Neural cell (in vitro differentiated cells): ENCODE measurements around the gene SKIL.

Experiments used
- EZH2 ChIP-seq: fragments of 200-600, 300-800 bp; shearing (Covaris generic), sonication (generic); IDR thresholded peaks from 2 replicates; pipeline ENCODE4 v1.6.1; 2014; ENCODE audit warnings: antibody characterized with exemption, low read length, borderline replicate concordance, mild to moderate bottlenecking; ENCODE audit not compliant: insufficient read depth, poor library complexity, severe bottlenecking
- SMC3 ChIP-seq: fragments of 450-650 bp; conservative IDR thresholded peaks from 2 replicates; pipeline ENCODE4 v1.6.1; 2014; ENCODE audit warnings: antibody characterized with exemption, mild to moderate bottlenecking, moderate library complexity; ENCODE audit not compliant: poor library complexity
- TF ChIP-seq, protein P1 (sequence below): fragments of 450-650 bp; IDR thresholded peaks from 2 replicates; pipeline ENCODE4 v1.5.1; 2014; ENCODE audit warnings: antibody characterized with exemption, mild to moderate bottlenecking, moderate library complexity; ENCODE audit not compliant: poor library complexity, severe bottlenecking

DNA sequence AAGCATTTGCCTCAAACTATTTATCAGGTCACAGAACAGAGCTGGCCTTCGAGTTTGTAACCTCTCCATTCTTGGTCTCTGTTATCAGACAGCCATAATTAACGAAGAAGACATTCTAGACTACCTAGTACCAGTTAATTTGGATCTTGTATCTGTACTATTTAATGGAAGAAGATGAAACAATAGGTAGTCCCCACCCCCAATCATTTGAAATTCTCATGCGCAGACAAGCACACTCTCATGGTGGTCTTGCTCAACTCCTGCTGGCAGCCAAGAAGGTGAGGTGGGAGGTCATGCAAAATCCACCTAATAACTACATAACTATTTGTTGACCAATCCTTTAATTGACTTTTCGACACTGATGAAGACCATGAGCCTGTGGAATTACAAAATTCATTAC is 2.8 kb upstream of the SKIL start:
- TF ChIP-seq SMC3 (no peak), EZH2 (no peak)
- TF ChIP-seq, protein P1, sequence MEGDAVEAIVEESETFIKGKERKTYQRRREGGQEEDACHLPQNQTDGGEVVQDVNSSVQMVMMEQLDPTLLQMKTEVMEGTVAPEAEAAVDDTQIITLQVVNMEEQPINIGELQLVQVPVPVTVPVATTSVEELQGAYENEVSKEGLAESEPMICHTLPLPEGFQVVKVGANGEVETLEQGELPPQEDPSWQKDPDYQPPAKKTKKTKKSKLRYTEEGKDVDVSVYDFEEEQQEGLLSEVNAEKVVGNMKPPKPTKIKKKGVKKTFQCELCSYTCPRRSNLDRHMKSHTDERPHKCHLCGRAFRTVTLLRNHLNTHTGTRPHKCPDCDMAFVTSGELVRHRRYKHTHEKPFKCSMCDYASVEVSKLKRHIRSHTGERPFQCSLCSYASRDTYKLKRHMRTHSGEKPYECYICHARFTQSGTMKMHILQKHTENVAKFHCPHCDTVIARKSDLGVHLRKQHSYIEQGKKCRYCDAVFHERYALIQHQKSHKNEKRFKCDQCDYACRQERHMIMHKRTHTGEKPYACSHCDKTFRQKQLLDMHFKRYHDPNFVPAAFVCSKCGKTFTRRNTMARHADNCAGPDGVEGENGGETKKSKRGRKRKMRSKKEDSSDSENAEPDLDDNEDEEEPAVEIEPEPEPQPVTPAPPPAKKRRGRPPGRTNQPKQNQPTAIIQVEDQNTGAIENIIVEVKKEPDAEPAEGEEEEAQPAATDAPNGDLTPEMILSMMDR, result no peak
